Right lobe of liver (tissue), 4 donors: ENCODE results near the gene SPSB2.

Experiments used
- CTCF ChIP-seq, 4 donors: fragments of 200-600 bp in 3 of 4; fragments of 450-650 bp in 1 of 4; IDR thresholded peaks; one replicate each; pipeline versions ENCODE4 v1.5.1 to v1.8.0; 2016 to 2022; ENCODE audit warnings: antibody characterized with exemption in 4 of 4, mild to moderate bottlenecking in 2 of 4
- POLR2A ChIP-seq: fragments of 450-650 bp; IDR thresholded peaks from one replicate; pipeline ENCODE4 v1.6.1; 2017; ENCODE audit warnings: antibody characterized with exemption, mild to moderate bottlenecking
- donor health status: DM: no; HTN: no; CAD: no.
- donor health status: DM: no; HTN: no; CAD: no.
- donor health status: DM: no; HTN: yes; CAD: no.

- TF ChIP-seq CTCF (IDR thresholded peaks at IDR 0.05) (no peak), POLR2A (no peak)
Measured at GRCh38 chr12:6899427-6899826, 26.3 kb upstream of the SPSB2 start.
